Muscle of back (tissue), 11 donors: ENCODE measurements around the gene ARID2. TPM values are rescaled to one million over a fixed set of nuclear protein-coding genes. Genes with fewer than 3 reads are reported as not detected.
A peak's percentile ranks its signal among the peaks of the same experiment; 100 is the strongest.

ENCODE experiments used
- DNase-seq, 3 donors: peaks; one replicate each; pipeline versions ENCODE4 v3.0.0 to v3.0.0-alpha.2; 2013
- polyA plus RNA-seq, 10 donors: library from polyadenylated mRNA; unstranded; fragments of 120-200 nt; gene quantifications; one replicate each; pipeline ENCODE4 v1.2.1, GENCODE V29; 2013; ENCODE audit not compliant: insufficient read length in 10 of 10

Gene ARID2
- polyA plus RNA-seq, 10 donors: 13.0 to 20.6 (median 17.5) TPM

- DNase-seq: peak in 2 of 3 donors; percentile 23 to 41
Measured at GRCh38 chr12:45852508-45852907, 123.0 kb downstream of the ARID2 start.

- no peak for DNase-seq
Measured at GRCh38 chr12:45853550-45853949, 124.0 kb downstream of the ARID2 start.

DNA sequence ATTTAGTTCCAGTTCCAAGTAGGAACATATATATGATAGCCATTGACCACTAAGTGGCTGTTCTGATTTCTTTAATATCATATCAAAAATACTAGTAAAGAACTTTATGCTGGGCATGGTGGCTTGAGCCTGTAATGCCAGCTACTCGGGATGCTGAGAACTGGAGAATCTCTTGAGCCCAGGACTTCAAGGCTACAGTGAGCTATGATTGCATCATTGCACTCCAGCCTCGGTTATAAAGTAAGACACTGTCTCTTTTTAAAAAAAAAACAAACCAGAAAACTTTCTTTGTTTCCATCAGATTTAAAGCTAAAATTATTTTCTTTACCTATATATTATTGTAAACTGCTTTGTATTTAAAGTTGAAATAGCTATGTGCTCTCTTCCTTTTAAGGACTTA, 133.8 kb downstream of the ARID2 start:
- DNase-seq: no peak

GRCh38 chr12:45866299-45866698, 136.8 kb downstream of the ARID2 start:
- DNase-seq: no peak

GRCh38 chr12:45872446-45872845, 142.9 kb downstream of the ARID2 start:
- DNase-seq: no peak

GRCh38 chr12:45877069-45877468, 147.6 kb downstream of the ARID2 start:
- no peak for DNase-seq

DNA sequence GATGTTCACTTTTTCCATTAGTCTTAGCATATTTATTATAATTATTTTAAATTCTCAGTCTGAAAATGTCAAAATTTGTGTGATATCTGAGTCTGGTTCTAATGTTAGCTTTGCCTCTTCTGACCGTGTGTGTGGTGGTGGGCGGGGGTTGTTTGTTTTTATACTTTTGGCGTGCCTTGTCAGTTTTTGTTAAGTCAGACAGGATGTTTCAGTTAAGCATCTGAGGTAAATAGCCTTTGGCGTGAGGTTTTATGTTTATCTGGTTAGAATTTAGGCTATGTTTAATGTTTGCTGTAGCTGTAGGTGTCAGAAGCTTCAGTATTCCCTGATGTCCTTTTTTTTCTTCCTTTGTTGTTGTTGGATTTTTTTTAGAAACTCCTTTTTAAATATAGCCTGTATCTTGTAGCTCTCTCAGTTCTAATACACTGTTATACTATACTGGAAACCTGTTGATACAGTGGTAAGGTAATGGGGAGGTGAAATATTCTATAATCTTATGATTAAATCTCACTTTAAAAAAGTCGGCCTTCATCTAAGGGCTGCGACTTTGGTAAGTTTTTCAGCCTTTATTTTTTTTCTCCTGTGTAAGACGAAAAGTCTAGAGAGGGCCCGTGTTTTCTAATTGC, 149.2 kb downstream of the ARID2 start:
- no peak for DNase-seq

GRCh38 chr12:45879363-45879895, 149.9 kb downstream of the ARID2 start:
- no peak for DNase-seq

- no peak for DNase-seq
Measured at GRCh38 chr12:45880533-45880932, 151.0 kb downstream of the ARID2 start.

- no peak for DNase-seq
Measured at GRCh38 chr12:45883187-45883586, 153.7 kb downstream of the ARID2 start.

DNA sequence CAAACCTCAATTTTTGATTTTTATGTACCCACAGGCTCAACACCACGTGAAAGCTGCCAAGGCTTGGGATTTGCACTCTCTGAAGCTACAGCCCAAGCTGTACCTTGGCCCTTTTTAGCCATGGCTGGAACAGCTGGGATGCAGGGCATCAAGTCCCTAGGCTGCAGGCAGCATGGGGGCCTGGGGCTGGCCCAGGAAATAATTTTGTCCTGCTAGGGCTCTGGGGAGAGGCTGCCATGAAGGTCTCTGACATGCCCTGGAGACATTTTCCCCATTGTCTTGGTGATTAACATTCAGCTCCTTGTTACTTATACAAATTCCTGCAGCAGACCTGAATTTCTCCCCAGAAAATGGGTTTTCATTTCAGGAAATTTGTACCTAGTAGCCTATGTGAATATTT, 157.2 kb downstream of the ARID2 start:
- no peak for DNase-seq

DNA sequence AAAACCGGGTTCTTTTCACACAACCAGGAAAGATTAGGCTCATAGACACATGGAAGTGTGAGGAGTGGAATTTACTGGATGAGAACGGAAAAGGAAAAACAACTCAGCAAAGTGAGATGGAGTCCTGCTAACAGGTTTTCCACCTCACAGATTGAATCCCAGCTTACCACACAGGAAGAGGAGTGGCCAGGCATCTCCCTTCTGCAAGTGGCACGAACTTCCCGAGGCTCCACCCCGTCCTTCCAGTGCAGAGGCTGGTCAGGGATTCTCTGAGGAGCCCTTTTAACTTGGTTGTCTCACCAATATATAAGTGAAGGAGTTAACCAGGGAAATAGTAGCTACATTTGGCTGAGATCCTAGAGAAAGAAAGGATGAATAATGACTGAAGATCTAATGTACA, 158.0 kb downstream of the ARID2 start:
- DNase-seq: no peak

DNA sequence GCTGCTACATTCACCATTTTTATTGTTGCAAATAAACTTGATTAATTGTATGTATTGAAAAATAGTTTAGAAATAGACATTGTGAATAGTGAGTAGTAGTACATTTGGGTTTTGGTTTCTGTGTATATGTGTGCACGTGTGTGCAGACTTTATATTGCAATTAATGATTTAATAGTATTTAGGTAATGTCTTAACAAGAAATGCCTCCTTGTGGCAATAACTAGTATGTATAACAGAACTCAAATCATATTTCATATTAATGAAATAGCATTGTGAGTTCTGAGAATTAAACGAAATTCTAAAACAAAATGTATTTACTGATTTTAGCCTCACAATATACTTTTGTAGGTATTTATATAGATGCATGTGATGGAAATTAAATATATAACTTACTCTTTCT, 160.8 kb downstream of the ARID2 start:
- DNase-seq: no peak

DNA sequence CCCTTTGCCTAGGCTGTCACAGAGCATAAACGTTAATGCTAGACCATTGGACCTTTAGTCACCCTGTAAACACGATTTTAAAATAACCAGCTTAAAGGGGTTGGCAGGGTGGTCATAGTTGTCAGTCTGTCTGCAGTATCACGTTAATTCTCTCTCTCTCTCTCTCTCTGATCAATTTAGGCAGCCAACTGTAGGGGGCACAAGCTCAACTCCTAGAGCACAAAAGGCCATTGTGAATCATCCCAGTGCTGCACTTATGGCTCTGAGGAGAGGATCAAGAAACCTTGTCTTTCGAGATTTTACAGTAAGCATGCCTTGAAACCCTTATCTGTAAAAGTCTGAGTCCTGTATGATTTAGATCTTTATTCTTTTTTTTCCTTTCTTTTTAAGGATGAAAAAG, 163.7 kb downstream of the ARID2 start:
- no peak for DNase-seq

GRCh38 chr12:45895961-45896360, 166.5 kb downstream of the ARID2 start:
- no peak for DNase-seq

GRCh38 chr12:45898094-45898493, 168.6 kb downstream of the ARID2 start:
- DNase-seq: no peak

- DNase-seq: no peak
Measured at GRCh38 chr12:45907955-45908354, 178.4 kb downstream of the ARID2 start.

- DNase-seq: no peak
Measured at GRCh38 chr12:45909041-45909713, 179.7 kb downstream of the ARID2 start.

GRCh38 chr12:45912774-45913173, 183.3 kb downstream of the ARID2 start:
- DNase-seq: no peak

DNA sequence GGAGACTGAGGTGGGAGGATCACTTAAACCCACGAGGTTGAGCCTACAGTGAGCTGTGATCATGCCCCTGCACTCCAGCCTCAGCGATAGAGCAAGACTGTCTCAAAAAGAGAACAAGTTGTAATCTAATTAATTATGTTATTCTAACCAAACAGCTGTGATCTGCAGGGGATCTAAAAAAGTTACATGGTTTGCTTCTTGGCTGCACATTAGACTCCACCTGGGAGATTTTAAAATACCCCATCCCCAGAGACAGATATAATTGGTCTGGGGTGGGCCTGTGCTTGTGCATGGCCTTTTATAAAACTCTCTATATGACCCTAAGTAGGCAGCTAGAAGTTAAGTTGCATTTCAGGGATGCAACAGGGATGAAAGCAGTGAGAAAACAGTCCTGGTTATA, 184.1 kb downstream of the ARID2 start:
- no peak for DNase-seq

DNA sequence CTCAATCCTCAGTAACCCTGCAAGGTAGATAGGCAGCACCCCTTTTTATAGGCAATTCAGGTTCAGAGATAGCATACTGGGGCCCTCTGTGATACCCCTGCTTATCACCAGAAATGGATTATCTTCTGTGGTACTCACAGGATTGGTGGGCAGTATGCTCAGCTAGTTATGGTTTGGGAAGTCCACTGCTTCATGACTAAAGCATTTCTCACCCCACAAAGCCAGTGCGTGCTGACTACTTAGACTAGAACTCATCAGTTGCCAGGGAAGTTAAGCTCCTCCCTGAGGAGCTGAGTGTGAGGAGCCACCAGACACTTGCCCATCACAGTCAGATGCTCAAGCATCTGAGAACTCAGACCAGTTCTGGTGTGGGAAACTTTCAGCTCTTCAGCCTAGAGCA, 184.6 kb downstream of the ARID2 start:
- peak in 1 of 3 donors; percentile 46 for DNase-seq

- DNase-seq: no peak
Measured at GRCh38 chr12:45915405-45915804, 185.9 kb downstream of the ARID2 start.

GRCh38 chr12:45918818-45919217, 189.3 kb downstream of the ARID2 start:
- DNase-seq: no peak

DNA sequence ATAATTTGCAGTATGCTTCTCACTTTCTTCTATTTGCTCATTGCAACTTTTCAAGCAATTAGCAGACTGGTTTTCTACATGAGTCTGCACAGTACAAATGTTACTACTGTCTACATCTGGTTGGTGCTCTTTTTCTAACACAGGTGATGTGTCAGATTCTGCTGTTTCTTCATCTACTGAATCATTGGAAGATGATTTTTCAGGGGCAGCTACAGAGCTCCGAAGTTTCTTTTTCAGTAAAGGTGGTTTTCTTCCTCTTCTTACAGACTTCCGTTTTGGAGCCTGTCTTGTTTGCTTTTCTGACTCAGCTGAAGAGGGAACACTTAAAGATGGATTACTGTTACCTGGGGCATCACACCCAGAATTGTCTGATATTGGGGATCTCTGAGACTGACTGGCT, 198.8 kb downstream of the ARID2 start:
- DNase-seq: no peak
